Measurements from ENCODE around the gene EXOC6. TPM values are rescaled to one million over a fixed set of nuclear protein-coding genes. Genes with fewer than 3 reads are reported as not detected.
A peak's percentile ranks its signal among the peaks of the same experiment; 100 is the strongest.

Gene EXOC6
- total RNA-seq, 1 experiment from 2014 or later: 12.9 TPM

DNA sequence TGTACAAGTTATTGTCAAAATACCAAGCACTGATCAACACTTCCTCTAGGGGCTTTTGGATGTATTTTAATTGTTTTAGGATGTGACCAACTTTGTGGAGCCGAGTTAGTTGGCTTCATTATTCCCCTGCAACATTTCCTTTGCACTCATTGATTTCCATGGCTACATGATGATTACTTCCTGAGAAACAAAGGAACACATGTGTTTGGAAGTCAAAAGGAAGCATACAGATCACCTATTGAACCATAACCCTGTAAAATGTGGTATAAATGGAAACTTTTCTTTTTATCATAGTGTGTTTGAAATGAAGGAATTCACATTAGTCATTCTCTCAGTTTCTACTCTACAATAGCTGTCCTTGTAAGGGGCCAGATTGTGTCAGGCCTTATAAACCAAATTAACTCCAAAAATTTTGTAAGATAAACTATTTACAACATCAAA, 32.2 kb upstream of the EXOC6 start:
- Histone ChIP-seq H3K36me3 (ENCODE audit: control insufficient read depth in 1 of 2, insufficient read depth in 2 of 2, low read length in 2 of 2) (no peaks in the 10 kb centered on the region), H3K4me2 (ENCODE audit: low read length) (no peak overlapping the region), H4K20me1 (ENCODE audit: insufficient read depth) (no peaks in the 10 kb centered on the region), H3K4me3 (replicated peaks in 1 of 2; ENCODE audit: low read depth in 1 of 2, low read length in 2 of 2) (no peak overlapping the region), H2AFZ (ENCODE audit: low read depth, low read length, poor library complexity, severe bottlenecking) (peak overlapping the region; percentile 11), H3K27ac (ENCODE audit: low read depth, low read length) (no peak overlapping the region), H3K9me3 (ENCODE audit: control insufficient read depth in 1 of 2, insufficient read depth in 1 of 2, low read depth in 1 of 2, low read length in 2 of 2) (no peaks in the 10 kb centered on the region), H3K9me2 (ENCODE audit: insufficient read depth) (0 out of 2 replicates have a peak, but pooled peaks cover 7% of the 10 kb centered on the region), H3K79me2 (ENCODE audit: insufficient read depth, low read length) (no peaks in the 10 kb centered on the region), H3K27me3 (ENCODE audit: insufficient read depth, low read length) (no peaks in the 10 kb centered on the region), H3K4me1 (ENCODE audit: control insufficient read depth in 1 of 2, insufficient read depth in 2 of 2, low read length in 2 of 2) (no peaks in the 10 kb centered on the region), H3K9ac (ENCODE audit: low read length) (no peak overlapping the region)
- intact Hi-C loops (cut with micrococcal nuclease): no loop called here
- TF ChIP-seq JUND (IDR thresholded peaks at IDR 0.05): no peak
- TF ChIP-seq CTCF (IDR thresholded peaks at IDR 0.05 in 2 of 3, conservative IDR thresholded peaks at IDR 0.05 in 1 of 3; ENCODE audit: borderline replicate concordance in 1 of 3, insufficient read depth in 1 of 3, low read depth in 2 of 3, low read length in 2 of 3): no peak
- TF ChIP-seq, protein P1, sequence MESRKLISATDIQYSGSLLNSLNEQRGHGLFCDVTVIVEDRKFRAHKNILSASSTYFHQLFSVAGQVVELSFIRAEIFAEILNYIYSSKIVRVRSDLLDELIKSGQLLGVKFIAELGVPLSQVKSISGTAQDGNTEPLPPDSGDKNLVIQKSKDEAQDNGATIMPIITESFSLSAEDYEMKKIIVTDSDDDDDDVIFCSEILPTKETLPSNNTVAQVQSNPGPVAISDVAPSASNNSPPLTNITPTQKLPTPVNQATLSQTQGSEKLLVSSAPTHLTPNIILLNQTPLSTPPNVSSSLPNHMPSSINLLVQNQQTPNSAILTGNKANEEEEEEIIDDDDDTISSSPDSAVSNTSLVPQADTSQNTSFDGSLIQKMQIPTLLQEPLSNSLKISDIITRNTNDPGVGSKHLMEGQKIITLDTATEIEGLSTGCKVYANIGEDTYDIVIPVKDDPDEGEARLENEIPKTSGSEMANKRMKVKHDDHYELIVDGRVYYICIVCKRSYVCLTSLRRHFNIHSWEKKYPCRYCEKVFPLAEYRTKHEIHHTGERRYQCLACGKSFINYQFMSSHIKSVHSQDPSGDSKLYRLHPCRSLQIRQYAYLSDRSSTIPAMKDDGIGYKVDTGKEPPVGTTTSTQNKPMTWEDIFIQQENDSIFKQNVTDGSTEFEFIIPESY (IDR thresholded peaks at IDR 0.05; ENCODE audit: extremely low read depth, insufficient replicate concordance, low read length): no peak
- no peak for TF ChIP-seq CBX3 (IDR thresholded peaks at IDR 0.05; ENCODE audit: low read depth)
- TF ChIP-seq EGR1 (IDR thresholded peaks at IDR 0.05; ENCODE audit: low read depth): no peak
- no peak for TF ChIP-seq YY1 (IDR thresholded peaks at IDR 0.05; ENCODE audit: extremely low read depth, insufficient replicate concordance, low read depth, low read length)
- no peak for TF ChIP-seq RAD21 (IDR thresholded peaks at IDR 0.05; ENCODE audit: low read depth)
- TF ChIP-seq ZNF274 (IDR thresholded peaks at IDR 0.05; ENCODE audit: low read depth, low read length): no peak
- TF ChIP-seq, protein P2, sequence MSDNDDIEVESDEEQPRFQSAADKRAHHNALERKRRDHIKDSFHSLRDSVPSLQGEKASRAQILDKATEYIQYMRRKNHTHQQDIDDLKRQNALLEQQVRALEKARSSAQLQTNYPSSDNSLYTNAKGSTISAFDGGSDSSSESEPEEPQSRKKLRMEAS (IDR thresholded peaks at IDR 0.05): no peak
- ATAC-seq (no peak), DNase-seq (ENCODE audit: low read depth, low spot score) (no peak)
- POLR2A ChIA-PET: no interaction called here
- RAD21 ChIA-PET (ENCODE audit: low non-redundant PET in 1 of 2, low total read pairs in 2 of 2, uncharacterized antibody in 2 of 2, unreplicated experiment in 2 of 2): no interaction called here
- no TSS peak for BruUV-seq (replicated peaks)
- CTCF ChIA-PET: no interaction called here
